Endothelial cell (in vitro differentiated cells): ENCODE measurements around the gene MMAB. TPM values are rescaled to one million over a fixed set of nuclear protein-coding genes. Genes with fewer than 3 reads are reported as not detected.
"Not testable (repeated sequence)": the region's sequence is repeated elsewhere in the genome, so short reads cannot be mapped to it uniquely, and the experiment has no call there.

ENCODE experiments used
- DNase-seq: peaks from one replicate; pipeline ENCODE4 v3.0.0; 2021; ENCODE audit warnings: low spot score
- H3K27ac Mint-ChIP-seq: one replicate; pipeline ENCODE4 v1.8.0; 2021; ENCODE audit warnings: mixed read lengths, inconsistent platforms; ENCODE audit not compliant: unreplicated experiment
- H3K27me3 Mint-ChIP-seq: one replicate; pipeline ENCODE4 v1.8.0; 2021; ENCODE audit warnings: mild to moderate bottlenecking, moderate library complexity, mixed read lengths, inconsistent platforms; ENCODE audit not compliant: unreplicated experiment
- H3K36me3 Mint-ChIP-seq: one replicate; pipeline ENCODE4 v1.8.0; 2021; ENCODE audit warnings: mild to moderate bottlenecking, low read depth, mixed read lengths, inconsistent platforms; ENCODE audit not compliant: unreplicated experiment
- H3K4me1 Mint-ChIP-seq: one replicate; pipeline ENCODE4 v1.8.0; 2021; ENCODE audit warnings: mild to moderate bottlenecking, mixed read lengths, inconsistent platforms; ENCODE audit not compliant: unreplicated experiment
- H3K4me3 Mint-ChIP-seq: one replicate; pipeline ENCODE4 v1.8.0; 2021; ENCODE audit warnings: mild to moderate bottlenecking, mixed read lengths, inconsistent platforms; ENCODE audit not compliant: unreplicated experiment
- H3K9me3 Mint-ChIP-seq: one replicate; pipeline ENCODE4 v1.8.0; 2021; ENCODE audit warnings: mixed read lengths, inconsistent platforms; ENCODE audit not compliant: unreplicated experiment
- CTCF ChIP-seq: fragments of 200-600 bp; sonication (generic); IDR thresholded peaks from one replicate; pipeline ENCODE4 v1.5.0; 2021; ENCODE audit warnings: antibody characterized with exemption; ENCODE audit not compliant: unreplicated experiment
- total RNA-seq: library from RNA; stranded (reverse); fragmentation: NEBNext Ultra II Directional; extraction: Animal tissue kit (Norgen Biotek cat#: 25700); gene quantifications from one replicate; pipeline ENCODE4 v1.2.1, GENCODE V29; 2021; ENCODE audit not compliant: unreplicated experiment

Gene MMAB
- total RNA-seq, 1 donor from 2014 or later: 41.6 TPM

- no peak overlapping the region for H3K27ac Mint-ChIP-seq
- no peak for DNase-seq
- H3K4me3 Mint-ChIP-seq: no peak overlapping the region
- H3K27me3 Mint-ChIP-seq: no peaks in the 10 kb centered on the region
- TF ChIP-seq CTCF: no peak
- no peaks in the 10 kb centered on the region for H3K9me3 Mint-ChIP-seq
- H3K4me1 Mint-ChIP-seq: no peaks in the 10 kb centered on the region
- no peaks in the 10 kb centered on the region for H3K36me3 Mint-ChIP-seq
These were observed 30.9 kb upstream of the MMAB start for GRCh38 chr12:109604132-109604585.

GRCh38 chr12:109602132-109602531 lies 28.8 kb upstream of the MMAB start:
- not testable (repeated sequence) for H3K4me3 Mint-ChIP-seq, H3K36me3 Mint-ChIP-seq, H3K27ac Mint-ChIP-seq, H3K9me3 Mint-ChIP-seq, H3K27me3 Mint-ChIP-seq, DNase-seq
- peaks cover 10% of the 10 kb centered on the region for H3K4me1 Mint-ChIP-seq

- Mint-ChIP-seq H3K9me3 (no peaks in the 10 kb centered on the region), H3K4me1 (peaks cover 12% of the 10 kb centered on the region), H3K27ac (no peak overlapping the region), H3K36me3 (peaks cover 9% of the 10 kb centered on the region), H3K4me3 (no peak overlapping the region), H3K27me3 (no peaks in the 10 kb centered on the region)
- no peak for TF ChIP-seq CTCF
- DNase-seq: no peak
These were observed 28.3 kb upstream of the MMAB start for GRCh38 chr12:109601557-109601956.

GRCh38 chr12:109600995-109601394 lies 27.7 kb upstream of the MMAB start:
- Mint-ChIP-seq H3K9me3 (no peaks in the 10 kb centered on the region), H3K27me3 (no peaks in the 10 kb centered on the region), H3K4me1 (peaks cover 12% of the 10 kb centered on the region), H3K36me3 (peaks cover 9% of the 10 kb centered on the region), H3K4me3 (no peak overlapping the region), H3K27ac (no peak overlapping the region)
- TF ChIP-seq CTCF: no peak
- no peak for DNase-seq

- Mint-ChIP-seq H3K36me3 (peaks cover 9% of the 10 kb centered on the region), H3K27me3 (no peaks in the 10 kb centered on the region), H3K9me3 (no peaks in the 10 kb centered on the region), H3K27ac (no peak overlapping the region), H3K4me3 (no peak overlapping the region), H3K4me1 (peaks cover 12% of the 10 kb centered on the region)
- no peak for DNase-seq
- no peak for TF ChIP-seq CTCF
These were observed 27.2 kb upstream of the MMAB start for GRCh38 chr12:109600481-109600880.

GRCh38 chr12:109599087-109599486 lies 25.8 kb upstream of the MMAB start:
- TF ChIP-seq CTCF: no peak
- H3K4me1 Mint-ChIP-seq: peaks cover 12% of the 10 kb centered on the region
- no peaks in the 10 kb centered on the region for H3K9me3 Mint-ChIP-seq
- no peak overlapping the region for H3K4me3 Mint-ChIP-seq
- no peaks in the 10 kb centered on the region for H3K27me3 Mint-ChIP-seq
- H3K36me3 Mint-ChIP-seq: peaks cover 9% of the 10 kb centered on the region
- peak overlapping the region; percentile 9 for H3K27ac Mint-ChIP-seq
- no peak for DNase-seq
